ENCODE results near the gene LPGAT1. TPM values are rescaled to one million over a fixed set of nuclear protein-coding genes. Genes with fewer than 3 reads are reported as not detected.

The LPGAT1 gene
- total RNA-seq, 1 donor from 2014 or later = 73.2 TPM

Other genes starting within 250 kb of the LPGAT1 start
- 3.4 TPM for gene NEK2, start 155.1 kb downstream of the LPGAT1 start, total RNA-seq (ENCODE audit: unreplicated experiment)
- gene INTS7, start 204.8 kb upstream of the LPGAT1 start, total RNA-seq (ENCODE audit: unreplicated experiment) = 17.6 TPM
- 7.4 TPM for gene DTL, start 205.0 kb upstream of the LPGAT1 start, total RNA-seq (ENCODE audit: unreplicated experiment)

Measured in glutamatergic neuron (in vitro differentiated cells).